Caco-2 (cell line): ENCODE measurements around the gene KCTD15. TPM values are rescaled to one million over a fixed set of nuclear protein-coding genes. Genes with fewer than 3 reads are reported as not detected.

Experiments
- BruUV-seq: library from RNA; stranded (reverse); fragments of 400-500 nt; replicated peaks from 2 replicates; lab custom pipeline; 2021; lab: Mats Ljungman, UMichigan
- CTCF ChIA-PET: fragments of 300-600 bp; sonication (Branson Sonifier 250); formaldehyde crosslinking; loops from one replicate; lab custom pipeline; 2022; ENCODE audit warnings: antibody characterized with exemption; lab: Charles Lee
- POLR2A ChIA-PET: fragments of 300-600 bp; sonication (Branson Sonifier 250); formaldehyde crosslinking; loops from one replicate; lab custom pipeline; 2022; ENCODE audit warnings: antibody characterized with exemption; lab: Charles Lee
- DNase-seq, 2 experiments: peaks; one replicate each; pipeline versions ENCODE4 v3.0.0 to v3.0.0-alpha.2; 2020 to 2022
- H3K27me3 ChIP-seq: replicated peaks from 2 replicates; pipeline ENCODE4 v1.6.0; 2011; ENCODE audit warnings: low read length; ENCODE audit not compliant: control insufficient read depth, insufficient read depth
- H3K36me3 ChIP-seq: 2 replicates; pipeline ENCODE4 v1.5.1; 2011; ENCODE audit warnings: low read length; ENCODE audit not compliant: control insufficient read depth, insufficient read depth
- H3K4me1 ChIP-seq: fragments of 250-450 bp; sonication (Bioruptor Pico); 2 replicates; pipeline ENCODE4 v1.5.1; 2020; ENCODE audit warnings: mild to moderate bottlenecking
- H3K4me3 ChIP-seq: 2 replicates; pipeline ENCODE4 v1.5.1; 2011; ENCODE audit warnings: low read depth, mild to moderate bottlenecking, control low read depth, low read length
- H3K9me3 ChIP-seq: fragments of 250-450 bp; sonication (Bioruptor Pico); 2 replicates; pipeline ENCODE4 v1.5.1; 2020; ENCODE audit warnings: mild to moderate bottlenecking, moderate library complexity
- H3K27ac Mint-ChIP-seq: one replicate; pipeline ENCODE4 v1.8.0; 2022; ENCODE audit warnings: mixed read lengths; ENCODE audit not compliant: unreplicated experiment
- H3K27me3 Mint-ChIP-seq: one replicate; pipeline ENCODE4 v1.8.0; 2022; ENCODE audit warnings: mixed read lengths; ENCODE audit not compliant: insufficient read depth, unreplicated experiment
- H3K36me3 Mint-ChIP-seq: one replicate; pipeline ENCODE4 v1.8.0; 2022; ENCODE audit warnings: mild to moderate bottlenecking, mixed read lengths; ENCODE audit not compliant: insufficient read depth, unreplicated experiment
- H3K4me1 Mint-ChIP-seq: one replicate; pipeline ENCODE4 v1.8.0; 2022; ENCODE audit warnings: low read depth, mixed read lengths; ENCODE audit not compliant: unreplicated experiment
- H3K4me3 Mint-ChIP-seq: one replicate; pipeline ENCODE4 v1.8.0; 2022; ENCODE audit warnings: mild to moderate bottlenecking, moderate library complexity, mixed read lengths; ENCODE audit not compliant: unreplicated experiment
- H3K9me3 Mint-ChIP-seq: one replicate; pipeline ENCODE4 v1.8.0; 2022; ENCODE audit warnings: mixed read lengths; ENCODE audit not compliant: unreplicated experiment
- intact Hi-C: fragments of 100-400 bp; cut with micrococcal nuclease; formaldehyde crosslinking; loops from one replicate; pipeline ENCODE4 v1.10.0; 2022; ENCODE audit not compliant: unreplicated experiment
- total RNA-seq: library from RNA; stranded (reverse); gene quantifications from 2 replicates; pipeline ENCODE4 v1.2.3, GENCODE V29; 2022
- TF ChIP-seq, protein P1 (sequence below), 2 experiments: fragments of 200-600 bp in 1 of 2; IDR thresholded peaks; 1 replicate in 1 of 2; 2 replicates in 1 of 2; pipeline versions ENCODE4 v1.5.1 to v1.8.0; 2011 to 2022; ENCODE audit warnings: antibody characterized with exemption in 1 of 2, control low read depth in 1 of 2, inconsistent platforms in 1 of 2, low read depth in 1 of 2, low read length in 1 of 2, mild to moderate bottlenecking in 1 of 2, moderate library complexity in 1 of 2; ENCODE audit not compliant: insufficient read depth in 1 of 2, severe bottlenecking in 1 of 2, unreplicated experiment in 1 of 2

Gene KCTD15
- total RNA-seq, 1 experiment from 2014 or later: 34.6 TPM

DNA sequence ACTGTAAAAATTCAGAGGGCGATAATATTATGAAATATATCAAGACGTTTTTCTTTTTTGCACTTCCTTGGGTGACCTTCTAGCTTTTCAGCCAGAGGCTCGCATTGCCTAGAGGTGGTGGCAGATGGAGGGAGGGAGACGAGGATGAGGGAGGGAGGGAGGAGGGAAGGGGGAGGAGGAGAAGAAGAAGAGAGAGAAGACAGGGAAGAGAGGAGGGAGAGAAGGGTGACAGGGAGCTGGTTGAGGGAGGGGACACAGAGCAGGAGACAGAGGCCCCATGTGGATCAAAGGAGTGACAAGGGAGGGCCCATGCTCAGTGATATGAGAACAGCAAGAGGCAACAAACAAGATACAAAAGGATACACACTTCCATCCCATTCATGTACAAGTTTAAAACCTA lies 8.0 kb upstream of the KCTD15 start:
- no TSS peak for BruUV-seq
- Mint-ChIP-seq H3K36me3 (no peaks in the 10 kb centered on the region), H3K4me1 (no peaks in the 10 kb centered on the region), H3K4me3 (no peak overlapping the region), H3K27me3 (peaks cover 19% of the 10 kb centered on the region), H3K9me3 (no peaks in the 10 kb centered on the region), H3K27ac (no peak overlapping the region)
- intact Hi-C loops: no loop called here
- TF ChIP-seq, protein P1, sequence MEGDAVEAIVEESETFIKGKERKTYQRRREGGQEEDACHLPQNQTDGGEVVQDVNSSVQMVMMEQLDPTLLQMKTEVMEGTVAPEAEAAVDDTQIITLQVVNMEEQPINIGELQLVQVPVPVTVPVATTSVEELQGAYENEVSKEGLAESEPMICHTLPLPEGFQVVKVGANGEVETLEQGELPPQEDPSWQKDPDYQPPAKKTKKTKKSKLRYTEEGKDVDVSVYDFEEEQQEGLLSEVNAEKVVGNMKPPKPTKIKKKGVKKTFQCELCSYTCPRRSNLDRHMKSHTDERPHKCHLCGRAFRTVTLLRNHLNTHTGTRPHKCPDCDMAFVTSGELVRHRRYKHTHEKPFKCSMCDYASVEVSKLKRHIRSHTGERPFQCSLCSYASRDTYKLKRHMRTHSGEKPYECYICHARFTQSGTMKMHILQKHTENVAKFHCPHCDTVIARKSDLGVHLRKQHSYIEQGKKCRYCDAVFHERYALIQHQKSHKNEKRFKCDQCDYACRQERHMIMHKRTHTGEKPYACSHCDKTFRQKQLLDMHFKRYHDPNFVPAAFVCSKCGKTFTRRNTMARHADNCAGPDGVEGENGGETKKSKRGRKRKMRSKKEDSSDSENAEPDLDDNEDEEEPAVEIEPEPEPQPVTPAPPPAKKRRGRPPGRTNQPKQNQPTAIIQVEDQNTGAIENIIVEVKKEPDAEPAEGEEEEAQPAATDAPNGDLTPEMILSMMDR (IDR thresholded peaks at IDR 0.05; ENCODE audit: insufficient read depth in 1 of 2, low read depth in 1 of 2, low read length in 1 of 2, severe bottlenecking in 1 of 2, unreplicated experiment in 1 of 2): no peak
- Histone ChIP-seq H3K36me3 (no peaks in the 10 kb centered on the region), H3K4me1 (no peaks in the 10 kb centered on the region), H3K4me3 (no peak overlapping the region), H3K9me3 (no peaks in the 10 kb centered on the region; the same call in 1 of the 2 replicates), H3K27me3 (no peaks in the 10 kb centered on the region; the same call in 1 of the 2 replicates)
- no peak for DNase-seq
- ChIA-PET CTCF (no interaction called here), POLR2A (no interaction called here)

DNA sequence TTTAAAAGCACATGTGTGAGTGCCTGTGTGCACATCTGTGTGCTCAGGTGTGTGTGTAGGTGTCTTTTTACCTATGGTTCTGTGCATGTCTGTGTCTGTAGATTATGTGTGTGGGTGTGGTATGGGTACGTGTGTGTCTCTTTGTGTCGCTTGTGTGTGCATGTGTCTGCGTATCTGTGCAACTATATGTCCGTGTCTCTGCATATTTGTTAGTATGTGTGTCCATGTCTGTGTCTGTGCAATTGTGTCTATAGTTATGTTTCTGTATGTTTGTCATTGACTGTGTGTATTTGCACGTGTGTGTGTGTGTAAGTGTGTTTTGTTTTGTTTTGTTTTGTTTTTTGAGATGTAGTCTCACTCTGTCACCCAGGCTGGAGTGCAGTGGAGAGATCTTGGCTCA lies 7.3 kb upstream of the KCTD15 start:
- peaks cover under 1% of the 10 kb centered on the region; the same call in 1 of the 2 replicates for H3K4me1 ChIP-seq
- no peak overlapping the region for H3K27ac Mint-ChIP-seq
- ChIA-PET CTCF (no interaction called here), POLR2A (no interaction called here)
- intact Hi-C loops: no loop called here
- peaks cover 19% of the 10 kb centered on the region for H3K27me3 Mint-ChIP-seq
- H3K36me3 Mint-ChIP-seq: no peaks in the 10 kb centered on the region
- BruUV-seq: no TSS peak
- TF ChIP-seq, protein P1 (IDR thresholded peaks at IDR 0.05; ENCODE audit: insufficient read depth in 1 of 2, low read depth in 1 of 2, low read length in 1 of 2, severe bottlenecking in 1 of 2, unreplicated experiment in 1 of 2): no peak
- no peak overlapping the region for H3K4me3 ChIP-seq
- no peaks in the 10 kb centered on the region for H3K9me3 Mint-ChIP-seq
- no peaks in the 10 kb centered on the region for H3K4me1 Mint-ChIP-seq
- DNase-seq: no peak
- no peaks in the 10 kb centered on the region for H3K36me3 ChIP-seq
- H3K4me3 Mint-ChIP-seq: no peak overlapping the region
- H3K9me3 ChIP-seq: no peaks in the 10 kb centered on the region; the same call in 1 of the 2 replicates
- no peaks in the 10 kb centered on the region; the same call in 1 of the 2 replicates for H3K27me3 ChIP-seq

DNA sequence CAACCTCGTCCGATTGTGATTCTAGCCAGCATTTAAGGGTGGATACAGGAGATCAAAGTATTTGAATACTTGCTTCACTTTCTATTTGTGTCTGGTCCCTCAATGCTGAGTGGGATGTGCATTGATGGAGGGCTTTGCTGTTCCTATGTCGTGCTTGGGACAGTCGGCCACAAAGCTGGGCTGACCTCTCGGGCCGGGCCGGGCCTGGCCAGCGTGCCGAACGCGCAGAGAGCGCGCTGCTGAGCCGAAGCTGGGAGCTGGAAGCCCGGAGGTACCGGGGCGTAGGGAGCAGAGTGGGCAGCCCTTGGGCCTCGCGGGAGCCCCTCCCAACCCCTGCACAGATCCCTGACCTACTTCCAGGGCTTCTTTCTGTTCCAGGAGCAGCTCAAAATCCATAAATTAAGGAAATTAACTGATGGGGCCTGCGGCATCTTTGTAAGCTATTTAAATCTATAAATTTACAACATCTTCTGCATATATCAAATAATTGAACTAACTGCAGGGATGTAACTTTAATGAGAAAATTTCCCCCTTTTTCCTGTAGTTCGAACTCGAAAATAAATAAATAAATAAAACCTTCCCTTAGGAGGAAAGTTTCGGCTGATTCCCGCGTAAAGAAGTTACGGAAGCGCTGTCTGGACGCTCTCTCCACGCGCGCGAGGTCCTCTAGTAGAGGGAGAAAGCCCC lies 1.8 kb upstream of the KCTD15 start:
- H3K27me3 Mint-ChIP-seq: peaks cover 7% of the 10 kb centered on the region
- no peaks in the 10 kb centered on the region for H3K36me3 ChIP-seq
- no peaks in the 10 kb centered on the region for H3K9me3 ChIP-seq
- H3K27me3 ChIP-seq: no peaks in the 10 kb centered on the region
- TF ChIP-seq, protein P1 (IDR thresholded peaks at IDR 0.05; ENCODE audit: insufficient read depth in 1 of 2, low read depth in 1 of 2, low read length in 1 of 2, severe bottlenecking in 1 of 2, unreplicated experiment in 1 of 2): no peak
- CTCF ChIA-PET: interaction anchor here (0.5 to 1.9 kb wide), 9 partner anchors 10 to 454 kb away, joined by 3 to 9 read pairs (median 4); no protein-coding TSS in a partner anchor
- POLR2A ChIA-PET: interaction anchor here (0.9 kb wide), 1 partner anchor 377 kb away, joined by 4 read pairs; no protein-coding TSS in a partner anchor
- intact Hi-C loops: loop anchor here (1.0 to 2.0 kb wide), 3 partner anchors 16 to 301 kb away; no protein-coding TSS in a partner anchor
- no peaks in the 10 kb centered on the region for H3K4me1 Mint-ChIP-seq
- H3K36me3 Mint-ChIP-seq: no peaks in the 10 kb centered on the region
- H3K9me3 Mint-ChIP-seq: no peaks in the 10 kb centered on the region
- DNase-seq: no peak
- TSS peak; percentile 78 for BruUV-seq
- H3K27ac Mint-ChIP-seq: peak overlapping the region; percentile 82
- H3K4me1 ChIP-seq: peaks cover 7% of the 10 kb centered on the region
- peak overlapping the region; percentile 80 for H3K4me3 Mint-ChIP-seq
- H3K4me3 ChIP-seq: peak overlapping the region; percentile 69
